IPS DF 4.7 (cell line): Measurements from ENCODE around the gene C9orf78.

Experiments used
- DNase-seq: peaks from one replicate; pipeline ENCODE4 v3.0.0-alpha.2; 2013; ENCODE audit warnings: low spot score; ENCODE audit errors: extremely low read depth

The C9orf78 gene

GRCh38 chr9:129845373-129845772 is 10.3 kb upstream of the C9orf78 start:
- no peak for DNase-seq

DNA sequence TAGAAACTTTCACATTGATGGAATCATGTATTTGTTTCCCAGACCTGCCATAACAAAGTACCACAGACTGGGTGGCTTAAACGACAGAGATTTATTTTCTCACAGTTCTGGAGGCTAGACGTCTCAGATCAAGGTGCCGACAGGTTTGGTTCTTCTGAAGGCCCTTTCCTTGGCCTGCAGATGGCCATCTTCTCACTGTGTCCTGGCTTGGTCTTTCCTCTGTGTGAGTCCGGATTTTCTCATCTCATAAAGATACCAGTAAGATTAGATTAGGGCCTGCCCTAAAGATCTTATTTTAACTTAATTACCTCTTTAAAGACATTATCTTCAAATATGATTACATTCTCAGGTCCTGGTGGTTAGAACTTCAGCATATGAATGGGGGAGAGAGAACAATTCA is 6.0 kb upstream of the C9orf78 start:
- no peak for DNase-seq

DNA sequence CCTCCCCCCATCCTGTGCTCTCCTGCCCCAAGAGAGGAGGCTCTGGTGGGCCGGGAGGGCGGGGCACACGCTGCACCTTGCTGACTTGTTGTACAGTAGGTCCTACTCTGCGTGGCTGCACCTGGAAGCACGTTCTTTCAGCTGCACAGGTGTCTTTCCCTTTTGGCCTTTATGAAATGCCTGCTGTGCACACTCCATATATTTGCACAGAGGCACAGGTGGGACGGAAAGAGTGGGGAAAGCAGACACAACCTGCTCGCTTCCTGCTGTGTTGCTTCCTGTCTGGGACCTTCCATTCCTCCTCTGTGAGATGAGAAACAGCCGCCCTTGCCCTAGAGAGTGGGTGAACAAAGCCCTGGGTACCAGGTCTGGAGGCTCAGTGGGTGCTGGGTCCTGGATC is 5.0 kb upstream of the C9orf78 start:
- DNase-seq = no peak

- no peak for DNase-seq
Observed at GRCh38 chr9:129839324-129840023, 4.4 kb upstream of the C9orf78 start.

GRCh38 chr9:129838707-129839259 is 3.7 kb upstream of the C9orf78 start:
- DNase-seq = no peak

DNA sequence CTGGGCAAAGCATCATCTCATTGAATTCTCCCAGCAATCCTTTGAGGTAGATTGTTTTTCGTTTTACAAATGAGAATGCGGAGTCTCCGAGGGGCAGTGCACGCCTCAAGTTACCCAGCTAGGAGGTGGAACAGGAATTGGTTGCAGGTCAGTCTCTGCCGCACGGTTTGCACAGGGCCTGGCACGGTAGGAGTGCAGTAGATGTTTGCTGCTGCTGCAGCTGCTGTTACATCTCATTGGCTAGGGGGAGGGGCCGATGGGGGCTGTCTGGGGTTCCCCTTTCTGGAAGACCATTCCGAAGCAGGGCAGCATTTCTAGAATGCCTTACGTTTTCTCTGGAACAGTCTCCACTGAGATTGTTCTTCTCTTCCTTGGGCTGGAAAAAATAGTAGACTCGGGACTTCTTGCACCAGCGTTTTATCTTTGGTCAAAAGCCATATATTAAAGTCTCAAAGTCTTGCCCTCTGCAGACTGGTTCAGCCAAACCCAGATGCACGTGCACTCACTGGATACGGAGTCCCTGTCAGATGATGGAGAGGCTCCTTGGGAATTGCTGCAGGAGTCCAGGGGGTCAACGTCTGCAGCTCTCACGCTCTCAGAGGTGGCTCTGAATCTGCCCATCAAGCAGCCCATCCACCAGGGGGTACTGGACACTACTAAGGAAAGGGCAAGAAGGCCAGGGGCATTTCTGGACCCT is 1.4 kb upstream of the C9orf78 start:
- no peak for DNase-seq

DNA sequence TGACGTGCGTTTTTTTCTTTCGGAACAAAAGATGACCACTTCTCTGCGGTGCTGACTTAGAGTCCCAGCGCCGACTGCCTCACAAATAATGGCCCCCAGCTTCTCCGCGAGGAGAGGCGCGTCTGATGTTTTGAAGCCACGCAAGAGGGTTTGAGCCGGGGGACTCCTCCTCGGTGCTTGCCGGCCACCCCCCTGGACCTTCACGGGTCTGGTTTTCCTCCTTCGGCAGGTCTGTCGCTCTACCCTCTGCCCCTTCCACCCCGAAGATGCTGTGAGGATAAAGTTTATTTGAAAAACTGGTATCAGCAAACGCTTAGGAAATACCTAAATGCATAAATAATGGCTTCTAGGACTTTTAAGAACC is 767 bp upstream of the C9orf78 start:
- DNase-seq = no peak

DNA sequence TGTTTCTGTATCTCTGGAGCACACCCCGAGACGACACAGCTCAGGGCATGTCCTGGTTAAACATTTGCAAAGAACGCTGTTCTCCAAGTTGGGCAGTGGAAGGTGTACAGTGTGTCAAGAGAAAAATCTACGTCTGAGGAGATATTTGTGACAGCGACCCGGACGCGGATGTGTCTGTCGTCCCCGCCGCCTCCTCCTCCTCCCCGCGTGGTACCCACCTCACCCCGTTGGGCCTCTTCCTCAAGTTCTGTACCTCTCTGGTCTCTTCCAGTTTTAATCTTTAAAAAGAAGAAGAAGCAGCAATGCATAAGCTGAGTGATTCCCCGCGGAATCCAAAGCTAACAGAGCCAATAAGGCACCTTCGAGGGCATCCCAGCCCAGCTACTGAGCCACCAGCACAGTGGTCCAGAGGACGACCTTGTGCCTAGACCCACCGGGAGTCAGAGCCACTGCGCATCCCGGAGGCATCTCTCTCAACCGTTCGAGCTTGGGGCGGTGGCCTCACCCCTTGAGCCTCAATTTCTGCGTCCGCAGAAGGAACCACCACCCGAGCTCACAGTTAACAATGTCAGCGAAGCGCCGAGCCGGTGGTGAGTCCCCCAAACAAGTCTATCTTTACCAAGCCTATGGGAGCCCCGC is 467 bp downstream of the C9orf78 start:
- no peak for DNase-seq

DNA sequence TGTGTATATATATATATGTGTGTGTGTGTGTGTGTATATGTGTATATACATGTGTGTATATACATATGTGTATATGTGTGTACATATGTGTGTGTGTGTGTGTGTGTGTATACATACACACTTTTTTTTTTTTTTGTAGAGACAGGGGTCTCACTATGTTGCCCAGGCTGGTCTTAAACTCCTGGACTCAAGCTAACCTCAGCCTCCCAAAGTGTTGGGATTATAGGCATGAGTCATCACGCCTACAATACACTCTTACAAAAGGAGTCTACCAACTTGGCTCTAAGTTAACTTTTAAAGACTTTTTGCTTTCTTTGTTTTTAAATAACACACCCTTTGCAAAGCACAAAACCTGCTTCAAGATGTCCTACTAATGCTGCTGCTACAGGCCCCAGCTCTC is 2.1 kb downstream of the C9orf78 start:
- DNase-seq = no peak

DNA sequence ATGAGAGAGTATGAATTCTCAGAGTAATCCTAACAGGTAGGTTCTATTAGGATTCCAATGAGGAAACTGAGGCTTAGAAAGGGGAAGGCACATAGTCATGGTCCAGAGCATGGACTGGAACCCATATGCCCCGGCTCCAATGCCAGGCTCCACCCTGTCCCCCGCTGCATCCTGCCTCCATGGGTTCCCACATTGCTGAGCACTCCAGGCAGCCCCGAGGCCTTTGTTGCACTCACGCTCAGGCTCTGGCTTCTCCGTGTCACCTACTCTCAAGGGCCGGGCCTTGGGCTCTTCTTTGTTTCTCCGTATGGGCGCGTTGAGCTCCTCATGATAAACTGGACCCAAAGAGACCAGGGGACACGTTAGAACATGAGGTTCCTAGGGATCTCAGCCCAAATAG is 6.1 kb downstream of the C9orf78 start:
- DNase-seq = no peak

DNA sequence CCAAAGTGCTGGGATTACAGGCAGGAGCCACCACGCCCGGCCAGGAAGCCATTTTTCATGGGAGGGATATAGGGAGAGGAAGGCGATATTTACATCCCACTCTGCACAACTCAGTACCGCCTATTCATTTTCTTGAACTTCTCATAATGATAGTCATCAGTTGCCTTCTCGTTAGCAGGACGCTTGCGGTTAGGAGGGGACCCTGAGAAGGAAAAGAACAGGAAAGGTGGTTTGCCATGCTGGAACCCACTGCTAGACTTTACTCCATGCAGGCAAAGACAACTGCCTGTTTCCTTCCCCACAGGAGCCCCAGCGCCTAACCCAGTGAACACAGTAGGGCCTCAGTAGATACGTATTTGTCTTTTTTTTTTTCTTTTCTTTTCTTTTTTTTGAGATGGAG is 7.0 kb downstream of the C9orf78 start:
- DNase-seq = no peak

- no peak for DNase-seq
Observed at GRCh38 chr9:129826759-129827158, 8.3 kb downstream of the C9orf78 start.

DNA sequence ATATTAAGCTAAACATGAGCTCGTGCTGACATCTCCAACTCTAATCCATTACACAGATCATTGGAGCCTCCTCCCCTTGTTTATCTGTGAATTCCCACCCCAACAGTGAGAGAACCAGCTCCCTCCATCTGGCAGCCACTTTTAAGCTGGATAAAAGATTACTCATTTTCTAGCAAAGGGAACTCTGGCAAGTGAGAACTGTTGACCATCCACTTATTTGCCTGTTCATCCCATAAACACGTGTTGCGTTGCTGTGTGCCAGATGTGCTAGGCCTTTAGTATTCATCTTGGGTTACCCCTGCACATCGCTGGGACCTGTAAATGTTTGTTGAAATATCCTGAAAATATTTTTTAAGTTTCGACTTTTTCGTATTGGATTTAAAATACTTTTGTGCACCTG is 8.7 kb downstream of the C9orf78 start:
- no peak for DNase-seq

GRCh38 chr9:129823935-129824601 is 11.0 kb downstream of the C9orf78 start, which contains the start of gene TOR1A:
Gene TOR1A (minus strand): TSS chr9:129824136. CDS start chr9:129824085, 51 bp downstream.
- peak; percentile 87 for DNase-seq

- no peak for DNase-seq
Observed at GRCh38 chr9:129823542-129823934, 11.5 kb downstream of the C9orf78 start.

DNA sequence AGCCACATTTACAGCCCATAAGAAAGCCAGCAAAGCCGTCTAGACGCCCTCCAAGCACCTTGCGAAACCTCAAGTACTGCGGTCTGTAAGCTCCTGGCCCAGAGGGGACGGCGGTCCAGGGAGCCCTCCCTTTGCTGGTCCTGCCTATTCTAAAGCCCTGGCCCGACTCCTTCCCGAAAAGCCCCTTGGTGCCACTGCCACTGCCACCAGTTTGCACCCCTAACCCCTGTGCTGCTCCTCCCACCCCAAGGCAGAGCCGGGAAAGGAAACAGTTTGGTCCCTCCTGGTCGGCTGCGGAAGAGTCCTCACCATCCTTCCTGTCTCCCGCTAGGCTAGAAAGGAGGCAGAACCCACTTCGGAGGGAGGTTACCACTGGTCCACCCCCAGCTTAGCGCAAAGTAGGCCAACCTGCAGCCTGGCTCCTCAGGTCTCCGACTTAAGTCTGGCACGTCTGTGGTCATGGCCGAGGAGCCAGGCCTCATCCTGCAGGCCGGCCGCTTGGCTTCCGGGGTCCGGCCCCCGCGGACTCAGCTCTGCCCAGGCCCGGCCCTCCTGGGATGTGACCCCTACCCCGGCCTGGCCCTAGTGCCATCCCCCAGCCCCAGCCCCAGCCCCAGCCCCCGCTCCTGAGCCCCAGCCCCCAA is 12.1 kb downstream of the C9orf78 start:
- no peak for DNase-seq

GRCh38 chr9:129816501-129817435 is 18.3 kb downstream of the C9orf78 start:
- DNase-seq = no peak

DNA sequence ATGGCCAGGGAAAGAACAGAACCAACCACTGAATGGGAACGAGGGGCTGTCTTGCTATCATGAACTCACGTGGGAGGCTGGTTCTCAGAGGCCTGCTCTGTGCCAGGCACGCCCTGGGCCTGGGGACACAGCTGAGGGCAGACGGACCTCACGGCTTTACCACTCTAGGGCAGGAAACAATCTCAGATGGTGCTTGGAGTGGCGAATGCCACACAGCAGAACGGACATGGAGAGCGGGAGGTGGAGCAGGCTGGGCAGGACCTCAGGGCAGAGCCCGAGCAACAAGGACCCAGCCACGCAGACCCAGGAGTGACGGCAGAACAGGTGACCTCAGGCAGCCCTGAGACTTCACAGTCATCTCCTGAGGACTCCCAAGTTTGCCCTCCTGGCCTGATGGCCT is 19.8 kb downstream of the C9orf78 start:
- no peak for DNase-seq

DNA sequence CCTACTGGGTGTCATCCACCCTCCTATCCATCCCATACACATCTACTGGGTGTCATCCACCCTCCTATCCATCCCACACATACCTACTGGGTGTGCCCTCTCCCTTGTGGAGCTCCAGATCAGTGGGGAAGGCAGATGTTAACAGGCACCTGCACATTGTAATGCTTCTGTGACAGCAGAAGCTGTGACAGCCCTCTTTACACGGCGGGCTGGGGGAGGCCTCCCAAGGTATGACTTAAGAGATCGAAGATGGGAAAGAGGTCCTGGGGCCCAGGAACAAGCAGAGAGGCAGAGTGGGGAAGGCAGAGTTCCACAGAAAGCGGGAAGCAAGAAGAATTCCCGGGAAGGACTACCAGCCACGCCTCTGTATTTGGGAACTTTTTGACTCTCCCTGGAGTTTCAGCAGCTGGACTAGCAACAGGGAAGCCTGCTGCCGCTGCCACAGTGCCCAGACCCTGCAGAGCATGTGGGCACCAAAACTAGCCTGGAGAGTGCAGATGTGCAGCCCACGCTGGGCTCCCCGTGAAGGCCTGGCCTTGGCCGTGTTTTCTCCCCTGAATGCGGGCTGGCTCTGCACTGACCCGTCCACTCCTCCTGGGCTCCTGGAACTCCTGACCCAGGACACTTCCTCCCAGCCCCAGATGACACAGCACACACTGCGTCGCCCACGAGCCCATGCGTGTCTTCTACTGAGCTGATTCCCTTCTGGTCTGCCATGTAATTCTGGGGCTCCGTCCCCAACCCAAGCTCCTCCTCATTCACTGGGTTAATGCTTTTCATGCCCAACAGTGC is 20.4 kb downstream of the C9orf78 start:
- no peak for DNase-seq
